Tibial artery (tissue), 4 donors: Measurements from ENCODE around the gene TMEM144.

Source experiments
- DNase-seq, 2 donors: peaks; one replicate each; pipeline ENCODE4 v3.0.0-alpha.2; 2019
- H3K27ac ChIP-seq, 2 donors: fragments of 200-600 bp; sonication (generic) in 1 of 2; 1 replicate in 1 of 2; 2 replicates in 1 of 2; pipeline ENCODE4 v1.5.1; 2018 to 2019; ENCODE audit warnings: mild to moderate bottlenecking in 1 of 2
- H3K27me3 ChIP-seq, 2 donors: fragments of 200-600 bp; sonication (generic) in 1 of 2; one replicate each; pipeline versions ENCODE4 v1.5.1 to v1.6.0; 2016 to 2019
- H3K36me3 ChIP-seq, 3 donors: fragments of 200-600 bp; sonication (generic) in 2 of 3; one replicate each; pipeline ENCODE4 v1.5.1; 2016 to 2019; ENCODE audit warnings: mild to moderate bottlenecking in 2 of 3
- H3K4me1 ChIP-seq, 4 donors: fragments of 200-600 bp; sonication (generic) in 2 of 4; 1 replicate in 3 of 4; 2 replicates in 1 of 4; pipeline ENCODE4 v1.5.1; 2016 to 2019
- H3K4me3 ChIP-seq, 2 donors: fragments of 200-600 bp; sonication (generic) in 1 of 2; 1 replicate in 1 of 2; 2 replicates in 1 of 2; pipeline ENCODE4 v1.5.1; 2018 to 2019; ENCODE audit warnings: mild to moderate bottlenecking in 2 of 2
- H3K9me3 ChIP-seq, 3 donors: fragments of 200-600 bp; sonication (generic) in 1 of 3; one replicate each; pipeline ENCODE4 v1.5.1; 2016 to 2019
- intact Hi-C: fragments of 100-400 bp; cut with DNase I; formaldehyde crosslinking; loops from one replicate; pipeline ENCODE4 v1.15.0; 2023; ENCODE audit warnings: low total_unique reads
- TF ChIP-seq, protein P1 (sequence below), 2 experiments: fragments of 200-600 bp in 1 of 2; fragments of 450-650 bp in 1 of 2; IDR thresholded peaks; one replicate each; pipeline ENCODE4 v1.5.1; 2017 to 2019; ENCODE audit warnings: antibody characterized with exemption in 2 of 2, mild to moderate bottlenecking in 1 of 2, moderate library complexity in 1 of 2

TMEM144 gene

DNA sequence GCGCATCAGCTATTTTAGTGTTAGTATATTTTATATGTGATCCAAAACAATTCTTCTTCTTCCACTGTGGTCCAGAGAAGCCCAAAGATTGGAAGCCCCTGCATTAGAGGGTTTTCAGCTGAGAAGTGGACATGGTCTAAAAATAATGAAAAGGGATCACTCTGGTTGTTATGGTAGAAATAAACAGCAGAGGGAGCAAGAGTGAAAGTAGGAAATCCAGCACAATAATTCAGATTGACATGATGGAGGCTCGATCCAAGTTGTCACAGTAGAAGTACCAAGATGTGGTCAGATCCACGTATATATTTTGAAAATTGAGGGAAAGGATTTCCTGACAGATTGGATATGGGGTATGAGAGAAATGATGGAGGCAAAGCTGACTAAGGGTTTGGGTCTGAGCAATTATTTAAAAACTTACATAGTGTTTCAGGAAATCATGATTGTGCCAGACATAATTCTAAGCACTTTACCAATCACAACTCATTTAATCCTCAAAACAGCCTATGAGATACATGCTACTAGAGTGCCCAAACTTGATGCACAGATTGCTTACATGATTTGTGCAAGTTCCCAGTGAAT lies 17.0 kb upstream of the TMEM144 start:
- peak overlapping the region; percentile 81 to 87 for H3K27ac ChIP-seq
- no peaks in the 10 kb centered on the region for H3K27me3 ChIP-seq
- TF ChIP-seq, protein P1, sequence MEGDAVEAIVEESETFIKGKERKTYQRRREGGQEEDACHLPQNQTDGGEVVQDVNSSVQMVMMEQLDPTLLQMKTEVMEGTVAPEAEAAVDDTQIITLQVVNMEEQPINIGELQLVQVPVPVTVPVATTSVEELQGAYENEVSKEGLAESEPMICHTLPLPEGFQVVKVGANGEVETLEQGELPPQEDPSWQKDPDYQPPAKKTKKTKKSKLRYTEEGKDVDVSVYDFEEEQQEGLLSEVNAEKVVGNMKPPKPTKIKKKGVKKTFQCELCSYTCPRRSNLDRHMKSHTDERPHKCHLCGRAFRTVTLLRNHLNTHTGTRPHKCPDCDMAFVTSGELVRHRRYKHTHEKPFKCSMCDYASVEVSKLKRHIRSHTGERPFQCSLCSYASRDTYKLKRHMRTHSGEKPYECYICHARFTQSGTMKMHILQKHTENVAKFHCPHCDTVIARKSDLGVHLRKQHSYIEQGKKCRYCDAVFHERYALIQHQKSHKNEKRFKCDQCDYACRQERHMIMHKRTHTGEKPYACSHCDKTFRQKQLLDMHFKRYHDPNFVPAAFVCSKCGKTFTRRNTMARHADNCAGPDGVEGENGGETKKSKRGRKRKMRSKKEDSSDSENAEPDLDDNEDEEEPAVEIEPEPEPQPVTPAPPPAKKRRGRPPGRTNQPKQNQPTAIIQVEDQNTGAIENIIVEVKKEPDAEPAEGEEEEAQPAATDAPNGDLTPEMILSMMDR (IDR thresholded peaks at IDR 0.05), result peak; percentile 49 to 66
- intact Hi-C loops, result no loop called here
- H3K4me3 ChIP-seq, result no peak overlapping the region
- H3K9me3 ChIP-seq, result no peaks in the 10 kb centered on the region
- H3K4me1 ChIP-seq, result peaks cover 0 to 36% (median 20%) of the 10 kb centered on the region in 4 donors
- no peaks in the 10 kb centered on the region for H3K36me3 ChIP-seq
- no peak for DNase-seq

DNA sequence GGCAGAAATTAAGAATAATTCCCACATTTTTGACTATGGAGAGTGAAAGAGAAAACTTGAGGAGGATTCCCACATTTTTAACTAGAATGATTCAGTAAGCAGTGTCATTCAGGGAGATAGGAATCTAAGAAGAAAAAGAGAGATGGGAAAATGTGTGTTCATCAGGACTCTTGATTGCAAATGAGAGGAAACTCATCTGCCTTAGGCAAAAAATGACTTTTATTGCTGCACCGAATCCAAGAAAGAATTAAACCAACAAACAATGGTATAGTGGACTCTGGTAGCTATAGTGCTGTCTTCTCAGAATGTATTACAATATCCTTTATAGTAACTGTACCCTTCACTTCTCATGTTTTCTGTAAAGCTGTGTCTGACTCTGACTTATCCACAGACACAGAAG lies 15.0 kb upstream of the TMEM144 start:
- Histone ChIP-seq H3K9me3 (no peaks in the 10 kb centered on the region), H3K36me3 (peaks cover 0 to 4% (median 0%) of the 10 kb centered on the region in 3 donors), H3K27me3 (no peaks in the 10 kb centered on the region), H3K4me1 (peaks cover 0 to 36% (median 20%) of the 10 kb centered on the region in 4 donors), H3K4me3 (no peak overlapping the region), H3K27ac (peak overlapping the region; percentile 81 to 87)
- TF ChIP-seq, protein P1 (IDR thresholded peaks at IDR 0.05), result no peak
- no peak for DNase-seq
- intact Hi-C loops, result no loop called here

DNA sequence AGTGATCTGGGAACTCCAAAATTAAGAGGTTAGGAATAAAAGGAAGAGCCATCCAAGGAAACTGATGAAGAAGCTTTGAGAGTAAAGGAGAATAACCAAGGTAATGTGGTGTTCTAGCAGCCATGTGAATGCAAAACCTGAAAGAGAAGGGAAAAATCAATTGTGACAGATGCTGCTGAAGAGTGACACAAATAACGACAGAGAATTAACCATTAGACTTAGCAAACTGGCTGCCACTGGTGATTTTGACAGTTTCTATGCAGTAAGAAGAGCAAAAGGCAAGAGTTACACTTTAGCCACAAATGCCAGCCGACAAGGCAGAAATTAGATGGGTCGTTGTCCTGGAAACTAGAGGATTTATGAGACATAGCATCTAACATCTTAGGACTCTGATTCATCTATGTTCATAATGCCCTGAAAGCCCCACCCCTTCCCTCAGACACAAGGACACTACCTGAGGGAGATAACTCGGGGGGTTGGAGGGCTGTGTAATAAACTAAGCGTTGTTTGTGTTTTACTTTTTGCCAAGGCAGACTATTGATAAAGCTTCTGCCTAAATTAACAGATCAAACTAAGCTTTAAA lies 13.0 kb upstream of the TMEM144 start:
- TF ChIP-seq, protein P1 (IDR thresholded peaks at IDR 0.05), result no peak
- no peak overlapping the region for H3K4me3 ChIP-seq
- DNase-seq, result no peak
- H3K27ac ChIP-seq, result no peak overlapping the region
- H3K27me3 ChIP-seq, result no peaks in the 10 kb centered on the region
- H3K36me3 ChIP-seq, result peaks cover 0 to 5% (median 0%) of the 10 kb centered on the region in 3 donors
- intact Hi-C loops, result no loop called here
- H3K9me3 ChIP-seq, result no peaks in the 10 kb centered on the region
- H3K4me1 ChIP-seq, result peaks cover 0 to 23% (median 15%) of the 10 kb centered on the region in 4 donors

DNA sequence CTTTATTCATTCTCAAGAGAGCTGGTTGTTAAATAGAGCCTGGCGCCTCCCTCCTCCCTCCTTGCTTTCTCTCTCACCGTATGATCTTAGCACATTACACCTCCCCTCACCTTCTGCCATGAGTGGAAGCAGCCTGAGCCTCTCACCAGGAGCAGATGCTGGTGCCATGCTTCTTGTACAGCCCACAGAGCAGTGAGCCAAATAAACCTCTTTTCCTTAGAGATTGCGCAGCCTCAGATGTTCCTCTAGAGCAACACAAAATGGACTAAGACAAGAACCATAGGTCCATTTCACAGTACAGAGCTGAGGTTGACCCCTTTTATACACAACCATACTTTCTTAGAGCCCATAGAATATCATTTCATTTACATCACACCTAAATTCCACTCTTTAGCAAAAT lies 10.1 kb upstream of the TMEM144 start:
- intact Hi-C loops, result no loop called here
- Histone ChIP-seq H3K27me3 (no peaks in the 10 kb centered on the region), H3K27ac (no peak overlapping the region), H3K4me3 (no peak overlapping the region), H3K36me3 (peaks cover 0 to 5% (median 0%) of the 10 kb centered on the region in 3 donors), H3K9me3 (no peaks in the 10 kb centered on the region), H3K4me1 (peaks cover 0 to 4% (median 0%) of the 10 kb centered on the region in 4 donors)
- TF ChIP-seq, protein P1 (IDR thresholded peaks at IDR 0.05), result no peak
- no peak for DNase-seq

DNA sequence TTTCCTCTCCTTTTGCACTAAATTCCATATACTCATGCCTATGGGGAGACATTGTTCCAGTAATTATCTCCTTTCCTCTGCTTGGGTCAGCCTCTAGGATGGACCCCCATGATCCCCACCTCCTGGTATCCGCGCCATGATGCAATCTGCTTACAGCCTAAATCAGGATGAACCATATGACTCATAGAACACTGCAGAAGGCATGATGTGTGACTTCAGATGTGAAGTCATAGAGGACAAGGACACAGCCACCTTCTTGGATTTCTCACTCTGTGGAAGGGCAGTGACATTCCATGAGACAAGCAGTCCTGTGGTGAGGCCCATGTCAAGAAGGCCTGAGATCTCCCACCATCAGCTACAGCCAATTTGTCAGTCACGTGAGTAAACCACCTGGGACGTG lies 9.0 kb upstream of the TMEM144 start:
- Histone ChIP-seq H3K4me1 (peaks cover 0 to 5% (median 0%) of the 10 kb centered on the region in 4 donors), H3K36me3 (peaks cover 0 to 5% (median 0%) of the 10 kb centered on the region in 3 donors), H3K4me3 (no peak overlapping the region), H3K9me3 (no peaks in the 10 kb centered on the region), H3K27me3 (no peaks in the 10 kb centered on the region), H3K27ac (no peak overlapping the region)
- TF ChIP-seq, protein P1 (IDR thresholded peaks at IDR 0.05), result no peak
- DNase-seq, result no peak
- intact Hi-C loops, result no loop called here
